ENCODE results near the gene INTS11. TPM values are rescaled to one million over a fixed set of nuclear protein-coding genes. Genes with fewer than 3 reads are reported as not detected.
A peak's percentile ranks its signal among the peaks of the same experiment; 100 is the strongest.

INTS11 gene
- total and polyA plus RNA-seq, 2 of the 13 experiments (the other 11 are each of a cell fraction or from before 2014, with no cell fraction given) = 52.8 to 94.8 TPM

DNA sequence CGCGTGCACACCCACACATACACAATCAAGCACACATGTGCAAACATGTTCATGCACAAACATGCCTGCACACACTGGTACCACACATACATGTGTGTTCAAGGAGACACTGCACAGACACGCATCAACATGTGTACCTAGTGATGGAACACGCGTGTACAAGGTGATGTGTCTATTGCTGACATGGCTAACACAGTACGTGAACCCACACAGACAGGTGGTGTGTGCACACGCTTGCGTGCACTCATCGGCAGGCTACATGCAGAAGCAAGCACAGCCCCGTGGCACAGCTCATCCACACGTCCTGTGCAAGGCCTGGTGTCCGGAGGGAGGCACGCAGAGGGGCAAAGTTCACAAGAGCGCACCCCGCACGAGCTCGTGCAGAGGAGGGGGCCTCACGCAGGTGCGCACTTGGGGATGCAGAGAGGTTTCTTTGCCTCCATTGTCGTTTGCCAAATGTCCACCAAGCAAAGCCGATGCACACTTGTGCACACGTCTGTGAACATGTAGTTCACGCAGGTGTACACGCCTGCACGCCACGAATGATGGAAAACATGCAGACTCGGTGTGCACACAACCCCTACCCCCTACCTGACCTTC, 17.7 kb downstream of the INTS11 start (continued):
- TF ChIP-seq RARG (CRISPR knock-in tag; IDR thresholded peaks at IDR 0.05; ENCODE audit: low read depth) = no peak
- TF ChIP-seq ZNF562 (CRISPR knock-in tag; IDR thresholded peaks at IDR 0.05; ENCODE audit: borderline replicate concordance) = no peak
- no peak for TF ChIP-seq SRSF4 (IDR thresholded peaks at IDR 0.05; ENCODE audit: low read depth, low read length, poor library complexity, severe bottlenecking)
- TF ChIP-seq ZNF713 (CRISPR knock-in tag; IDR thresholded peaks at IDR 0.05) = no peak
- TF ChIP-seq HDAC2 (CRISPR knock-in tag; IDR thresholded peaks at IDR 0.05) = peak; percentile 58; the same call in 1 of the 2 replicates
- no peak for TF ChIP-seq PAWR (CRISPR knock-in tag; IDR thresholded peaks at IDR 0.05; ENCODE audit: borderline replicate concordance)
- TF ChIP-seq, protein P1, sequence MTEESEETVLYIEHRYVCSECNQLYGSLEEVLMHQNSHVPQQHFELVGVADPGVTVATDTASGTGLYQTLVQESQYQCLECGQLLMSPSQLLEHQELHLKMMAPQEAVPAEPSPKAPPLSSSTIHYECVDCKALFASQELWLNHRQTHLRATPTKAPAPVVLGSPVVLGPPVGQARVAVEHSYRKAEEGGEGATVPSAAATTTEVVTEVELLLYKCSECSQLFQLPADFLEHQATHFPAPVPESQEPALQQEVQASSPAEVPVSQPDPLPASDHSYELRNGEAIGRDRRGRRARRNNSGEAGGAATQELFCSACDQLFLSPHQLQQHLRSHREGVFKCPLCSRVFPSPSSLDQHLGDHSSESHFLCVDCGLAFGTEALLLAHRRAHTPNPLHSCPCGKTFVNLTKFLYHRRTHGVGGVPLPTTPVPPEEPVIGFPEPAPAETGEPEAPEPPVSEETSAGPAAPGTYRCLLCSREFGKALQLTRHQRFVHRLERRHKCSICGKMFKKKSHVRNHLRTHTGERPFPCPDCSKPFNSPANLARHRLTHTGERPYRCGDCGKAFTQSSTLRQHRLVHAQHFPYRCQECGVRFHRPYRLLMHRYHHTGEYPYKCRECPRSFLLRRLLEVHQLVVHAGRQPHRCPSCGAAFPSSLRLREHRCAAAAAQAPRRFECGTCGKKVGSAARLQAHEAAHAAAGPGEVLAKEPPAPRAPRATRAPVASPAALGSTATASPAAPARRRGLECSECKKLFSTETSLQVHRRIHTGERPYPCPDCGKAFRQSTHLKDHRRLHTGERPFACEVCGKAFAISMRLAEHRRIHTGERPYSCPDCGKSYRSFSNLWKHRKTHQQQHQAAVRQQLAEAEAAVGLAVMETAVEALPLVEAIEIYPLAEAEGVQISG (CRISPR knock-in tag; IDR thresholded peaks at IDR 0.05) = peak; percentile 66; the same call in 1 of the 2 replicates
- TF ChIP-seq, protein P2, sequence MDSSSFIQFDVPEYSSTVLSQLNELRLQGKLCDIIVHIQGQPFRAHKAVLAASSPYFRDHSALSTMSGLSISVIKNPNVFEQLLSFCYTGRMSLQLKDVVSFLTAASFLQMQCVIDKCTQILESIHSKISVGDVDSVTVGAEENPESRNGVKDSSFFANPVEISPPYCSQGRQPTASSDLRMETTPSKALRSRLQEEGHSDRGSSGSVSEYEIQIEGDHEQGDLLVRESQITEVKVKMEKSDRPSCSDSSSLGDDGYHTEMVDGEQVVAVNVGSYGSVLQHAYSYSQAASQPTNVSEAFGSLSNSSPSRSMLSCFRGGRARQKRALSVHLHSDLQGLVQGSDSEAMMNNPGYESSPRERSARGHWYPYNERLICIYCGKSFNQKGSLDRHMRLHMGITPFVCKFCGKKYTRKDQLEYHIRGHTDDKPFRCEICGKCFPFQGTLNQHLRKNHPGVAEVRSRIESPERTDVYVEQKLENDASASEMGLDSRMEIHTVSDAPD (CRISPR knock-in tag; IDR thresholded peaks at IDR 0.05) = no peak
- no peak for TF ChIP-seq ZNF570 (CRISPR knock-in tag; IDR thresholded peaks at IDR 0.05; ENCODE audit: borderline replicate concordance)
- no peak for TF ChIP-seq ZNF260 (CRISPR knock-in tag; IDR thresholded peaks at IDR 0.05; ENCODE audit: borderline replicate concordance, low read depth)
- TF ChIP-seq SIX4 (CRISPR knock-in tag; IDR thresholded peaks at IDR 0.05) = no peak
- no peak for TF ChIP-seq SYNCRIP (IDR thresholded peaks at IDR 0.05; ENCODE audit: insufficient read depth, low read depth, low read length)
- TF ChIP-seq, protein P3, sequence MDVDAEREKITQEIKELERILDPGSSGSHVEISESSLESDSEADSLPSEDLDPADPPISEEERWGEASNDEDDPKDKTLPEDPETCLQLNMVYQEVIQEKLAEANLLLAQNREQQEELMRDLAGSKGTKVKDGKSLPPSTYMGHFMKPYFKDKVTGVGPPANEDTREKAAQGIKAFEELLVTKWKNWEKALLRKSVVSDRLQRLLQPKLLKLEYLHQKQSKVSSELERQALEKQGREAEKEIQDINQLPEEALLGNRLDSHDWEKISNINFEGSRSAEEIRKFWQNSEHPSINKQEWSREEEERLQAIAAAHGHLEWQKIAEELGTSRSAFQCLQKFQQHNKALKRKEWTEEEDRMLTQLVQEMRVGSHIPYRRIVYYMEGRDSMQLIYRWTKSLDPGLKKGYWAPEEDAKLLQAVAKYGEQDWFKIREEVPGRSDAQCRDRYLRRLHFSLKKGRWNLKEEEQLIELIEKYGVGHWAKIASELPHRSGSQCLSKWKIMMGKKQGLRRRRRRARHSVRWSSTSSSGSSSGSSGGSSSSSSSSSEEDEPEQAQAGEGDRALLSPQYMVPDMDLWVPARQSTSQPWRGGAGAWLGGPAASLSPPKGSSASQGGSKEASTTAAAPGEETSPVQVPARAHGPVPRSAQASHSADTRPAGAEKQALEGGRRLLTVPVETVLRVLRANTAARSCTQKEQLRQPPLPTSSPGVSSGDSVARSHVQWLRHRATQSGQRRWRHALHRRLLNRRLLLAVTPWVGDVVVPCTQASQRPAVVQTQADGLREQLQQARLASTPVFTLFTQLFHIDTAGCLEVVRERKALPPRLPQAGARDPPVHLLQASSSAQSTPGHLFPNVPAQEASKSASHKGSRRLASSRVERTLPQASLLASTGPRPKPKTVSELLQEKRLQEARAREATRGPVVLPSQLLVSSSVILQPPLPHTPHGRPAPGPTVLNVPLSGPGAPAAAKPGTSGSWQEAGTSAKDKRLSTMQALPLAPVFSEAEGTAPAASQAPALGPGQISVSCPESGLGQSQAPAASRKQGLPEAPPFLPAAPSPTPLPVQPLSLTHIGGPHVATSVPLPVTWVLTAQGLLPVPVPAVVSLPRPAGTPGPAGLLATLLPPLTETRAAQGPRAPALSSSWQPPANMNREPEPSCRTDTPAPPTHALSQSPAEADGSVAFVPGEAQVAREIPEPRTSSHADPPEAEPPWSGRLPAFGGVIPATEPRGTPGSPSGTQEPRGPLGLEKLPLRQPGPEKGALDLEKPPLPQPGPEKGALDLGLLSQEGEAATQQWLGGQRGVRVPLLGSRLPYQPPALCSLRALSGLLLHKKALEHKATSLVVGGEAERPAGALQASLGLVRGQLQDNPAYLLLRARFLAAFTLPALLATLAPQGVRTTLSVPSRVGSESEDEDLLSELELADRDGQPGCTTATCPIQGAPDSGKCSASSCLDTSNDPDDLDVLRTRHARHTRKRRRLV (CRISPR knock-in tag; IDR thresholded peaks at IDR 0.05) = no peak
- TF ChIP-seq, protein P4, sequence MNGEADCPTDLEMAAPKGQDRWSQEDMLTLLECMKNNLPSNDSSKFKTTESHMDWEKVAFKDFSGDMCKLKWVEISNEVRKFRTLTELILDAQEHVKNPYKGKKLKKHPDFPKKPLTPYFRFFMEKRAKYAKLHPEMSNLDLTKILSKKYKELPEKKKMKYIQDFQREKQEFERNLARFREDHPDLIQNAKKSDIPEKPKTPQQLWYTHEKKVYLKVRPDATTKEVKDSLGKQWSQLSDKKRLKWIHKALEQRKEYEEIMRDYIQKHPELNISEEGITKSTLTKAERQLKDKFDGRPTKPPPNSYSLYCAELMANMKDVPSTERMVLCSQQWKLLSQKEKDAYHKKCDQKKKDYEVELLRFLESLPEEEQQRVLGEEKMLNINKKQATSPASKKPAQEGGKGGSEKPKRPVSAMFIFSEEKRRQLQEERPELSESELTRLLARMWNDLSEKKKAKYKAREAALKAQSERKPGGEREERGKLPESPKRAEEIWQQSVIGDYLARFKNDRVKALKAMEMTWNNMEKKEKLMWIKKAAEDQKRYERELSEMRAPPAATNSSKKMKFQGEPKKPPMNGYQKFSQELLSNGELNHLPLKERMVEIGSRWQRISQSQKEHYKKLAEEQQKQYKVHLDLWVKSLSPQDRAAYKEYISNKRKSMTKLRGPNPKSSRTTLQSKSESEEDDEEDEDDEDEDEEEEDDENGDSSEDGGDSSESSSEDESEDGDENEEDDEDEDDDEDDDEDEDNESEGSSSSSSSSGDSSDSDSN (CRISPR knock-in tag; IDR thresholded peaks at IDR 0.05) = peak; percentile 62
- no peak for TF ChIP-seq ESRRA (CRISPR knock-in tag; IDR thresholded peaks at IDR 0.05; ENCODE audit: low read depth)
